SKM-1 treated with dmso at 0.1 percent for 144 hours (cell line): Measurements from ENCODE around the gene ESRRB.

Experiments
- DNase-seq: peaks from one replicate; lab custom pipeline; 2025; ENCODE audit not compliant: unreplicated experiment; lab: John Stamatoyannopoulos, UW

ESRRB gene

GRCh38 chr14:76446486-76446885, 70.5 kb downstream of the ESRRB start:
- no peak for DNase-seq

GRCh38 chr14:76446921-76447320, 71.0 kb downstream of the ESRRB start:
- DNase-seq = no peak

- no peak for DNase-seq
Observed at GRCh38 chr14:76450476-76450875, 74.5 kb downstream of the ESRRB start.

DNA sequence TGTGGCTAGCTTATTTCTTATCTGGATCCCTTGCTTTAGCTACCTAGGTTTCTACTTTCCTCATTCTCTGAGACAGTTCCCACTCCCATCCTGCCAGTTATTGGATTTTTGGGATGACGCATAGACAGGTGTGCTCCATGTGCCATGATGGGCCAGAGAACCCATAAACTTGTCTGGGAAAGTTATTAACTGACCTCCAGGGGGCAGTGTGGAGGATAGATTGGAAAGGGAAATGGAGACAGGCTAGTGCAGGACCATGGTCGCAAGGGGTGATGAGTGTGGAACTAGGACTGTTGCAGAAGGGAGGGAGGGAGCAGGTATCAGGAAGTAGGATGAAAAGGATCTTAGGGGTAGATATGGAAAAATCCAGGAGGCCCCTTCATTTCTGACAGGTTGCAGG, 80.3 kb downstream of the ESRRB start:
- no peak for DNase-seq

GRCh38 chr14:76456891-76457586, 81.1 kb downstream of the ESRRB start:
- DNase-seq = no peak

GRCh38 chr14:76457841-76458240, 81.9 kb downstream of the ESRRB start:
- no peak for DNase-seq

GRCh38 chr14:76461886-76462285, 85.9 kb downstream of the ESRRB start:
- DNase-seq = no peak

DNA sequence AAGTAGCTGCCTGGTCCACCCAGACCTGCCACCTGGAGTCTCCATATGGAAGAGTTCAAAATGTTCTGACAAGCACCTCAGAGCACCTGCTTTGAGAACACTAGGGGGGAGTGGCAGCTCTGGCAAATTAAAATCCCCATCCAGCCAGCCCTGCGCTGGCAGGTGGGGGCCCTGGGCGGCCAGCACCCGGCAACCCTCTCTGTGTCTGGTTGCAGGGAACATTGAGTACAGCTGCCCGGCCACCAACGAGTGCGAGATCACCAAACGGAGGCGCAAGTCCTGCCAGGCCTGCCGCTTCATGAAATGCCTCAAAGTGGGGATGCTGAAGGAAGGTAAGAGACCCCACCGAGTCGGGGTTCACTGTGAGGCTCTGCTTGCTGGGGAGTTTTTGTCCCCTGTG, 86.4 kb downstream of the ESRRB start:
- DNase-seq = no peak

GRCh38 chr14:76463105-76463504, 87.2 kb downstream of the ESRRB start:
- no peak for DNase-seq

DNA sequence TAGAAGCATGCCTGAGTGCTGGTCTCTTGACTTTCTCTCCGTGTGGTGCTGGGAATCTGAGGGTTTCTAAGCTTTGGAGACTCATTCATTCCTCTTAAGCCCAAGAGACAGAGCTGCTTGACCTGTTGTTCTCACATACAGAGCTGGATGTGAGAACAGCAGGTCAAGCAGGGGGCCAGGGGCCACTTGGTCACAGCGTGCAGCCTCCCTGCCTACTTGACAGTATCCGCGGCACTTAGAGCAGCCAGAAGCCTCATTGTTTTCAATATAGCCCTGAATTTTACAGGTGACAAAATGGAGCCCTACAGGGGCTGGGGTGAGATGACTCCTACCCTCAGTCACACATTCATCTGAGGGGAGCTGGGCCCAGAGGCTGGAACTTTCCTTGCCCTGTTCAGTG, 88.9 kb downstream of the ESRRB start:
- DNase-seq = no peak

DNA sequence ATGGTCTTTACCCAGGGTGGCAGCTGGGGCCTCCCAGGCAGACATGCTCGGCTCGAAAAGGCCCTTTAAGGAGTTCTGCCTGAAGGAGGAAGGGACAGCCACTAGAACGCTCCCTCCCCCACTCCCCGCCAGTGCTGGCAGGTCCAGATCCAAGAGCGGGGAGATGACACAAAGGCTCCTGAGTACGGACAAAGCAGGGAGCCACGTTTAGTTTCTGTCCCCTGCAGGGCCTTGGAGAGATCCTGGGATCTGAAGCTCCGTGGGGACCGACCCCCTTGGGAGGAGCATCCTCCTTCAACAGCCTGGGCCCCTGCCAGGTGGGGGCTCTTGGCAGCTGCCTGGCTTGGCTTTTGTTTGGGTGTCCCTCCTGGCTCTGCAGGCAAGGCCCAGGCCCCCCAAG, 89.7 kb downstream of the ESRRB start:
- no peak for DNase-seq

- DNase-seq = no peak
Observed at GRCh38 chr14:76467711-76468155, 91.8 kb downstream of the ESRRB start.

- DNase-seq = no peak
Observed at GRCh38 chr14:76472199-76472723, 96.3 kb downstream of the ESRRB start.

- no peak for DNase-seq
Observed at GRCh38 chr14:76473481-76474263, 97.7 kb downstream of the ESRRB start.

- DNase-seq = no peak
Observed at GRCh38 chr14:76480426-76480825, 104.5 kb downstream of the ESRRB start.

DNA sequence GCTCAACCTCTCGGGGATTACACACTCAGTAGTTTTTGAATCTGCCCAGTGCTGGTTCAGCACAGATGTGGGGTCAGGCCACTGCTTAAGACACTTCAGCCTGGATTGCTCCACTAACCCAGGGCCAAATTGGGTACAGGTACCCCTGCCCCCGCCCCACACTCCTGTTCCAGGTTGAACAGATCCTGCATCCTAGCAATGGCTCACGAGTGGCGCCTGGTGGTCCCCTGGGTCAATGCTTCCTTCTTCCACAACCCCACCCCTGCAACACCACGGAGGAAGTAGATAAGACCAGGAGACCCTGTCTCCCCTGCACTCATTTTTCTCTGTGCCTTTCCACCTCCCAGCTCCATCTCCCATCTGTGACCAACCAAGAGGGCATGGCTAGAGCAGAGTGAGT, 108.4 kb downstream of the ESRRB start:
- DNase-seq = no peak

- DNase-seq = no peak
Observed at GRCh38 chr14:76486251-76486743, 110.4 kb downstream of the ESRRB start.

DNA sequence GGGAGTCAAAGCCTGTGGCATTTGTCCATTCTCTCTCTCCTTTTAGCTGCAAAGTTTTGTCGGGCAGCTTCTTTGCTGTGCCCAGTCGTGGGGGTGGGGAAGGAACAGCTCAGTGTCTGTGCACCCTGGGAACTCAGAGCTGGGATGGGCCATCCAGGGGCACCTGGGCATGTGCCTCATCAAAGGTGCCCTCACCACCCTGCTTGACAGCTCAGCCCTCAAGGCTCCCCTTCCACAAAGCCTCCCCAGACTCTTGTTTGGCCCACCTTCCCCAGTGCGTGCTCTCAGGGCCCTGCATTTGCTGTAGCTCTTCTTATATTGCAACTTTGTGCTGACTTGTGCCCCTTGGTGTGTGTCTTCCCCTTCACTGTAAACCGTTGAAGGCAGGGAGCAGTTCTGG, 112.6 kb downstream of the ESRRB start:
- DNase-seq = no peak

- no peak for DNase-seq
Observed at GRCh38 chr14:76489667-76490066, 113.7 kb downstream of the ESRRB start.

GRCh38 chr14:76490111-76490510, 114.2 kb downstream of the ESRRB start:
- no peak for DNase-seq

GRCh38 chr14:76490735-76491134, 114.8 kb downstream of the ESRRB start:
- no peak for DNase-seq
